Endothelial cell of umbilical vein (primary cell): ENCODE results near the gene CD44.

Experiments used
- CTCF ChIP-seq, 2 donors: IDR thresholded peaks; 1 replicate in 1 of 2; 2 replicates in 1 of 2; pipeline ENCODE4 v1.5.1; 2011; ENCODE audit warnings: low read length in 2 of 2, mild to moderate bottlenecking in 2 of 2, moderate library complexity in 2 of 2, control low read depth in 1 of 2, inconsistent platforms in 1 of 2, low read depth in 1 of 2; ENCODE audit not compliant: insufficient read depth in 1 of 2; ENCODE audit errors: extremely low read depth in 1 of 2
- EZH2 ChIP-seq: IDR thresholded peaks from 2 replicates; pipeline ENCODE4 v1.6.1; 2012; ENCODE audit warnings: borderline replicate concordance, low read depth, mild to moderate bottlenecking, moderate library complexity, low read length, inconsistent platforms; ENCODE audit not compliant: severe bottlenecking
- FOS ChIP-seq: IDR thresholded peaks from 2 replicates; pipeline ENCODE4 v1.6.1; 2011; ENCODE audit warnings: mild to moderate bottlenecking, low read length, moderate library complexity, borderline replicate concordance; ENCODE audit not compliant: insufficient read depth
- JUN ChIP-seq: IDR thresholded peaks from 2 replicates; pipeline ENCODE4 v1.6.1; 2011; ENCODE audit warnings: borderline replicate concordance, low read depth; ENCODE audit not compliant: insufficient read length, insufficient read depth
- POLR2AphosphoS5 ChIP-seq: IDR thresholded peaks from 2 replicates; pipeline ENCODE4 v1.6.1; 2012; ENCODE audit warnings: low read depth, mild to moderate bottlenecking, control low read depth, low read length, moderate library complexity; ENCODE audit not compliant: insufficient read depth
- TF ChIP-seq, protein P1 (sequence below): IDR thresholded peaks from 2 replicates; pipeline ENCODE4 v1.6.1; 2011; ENCODE audit not compliant: insufficient read depth, insufficient read length

DNA sequence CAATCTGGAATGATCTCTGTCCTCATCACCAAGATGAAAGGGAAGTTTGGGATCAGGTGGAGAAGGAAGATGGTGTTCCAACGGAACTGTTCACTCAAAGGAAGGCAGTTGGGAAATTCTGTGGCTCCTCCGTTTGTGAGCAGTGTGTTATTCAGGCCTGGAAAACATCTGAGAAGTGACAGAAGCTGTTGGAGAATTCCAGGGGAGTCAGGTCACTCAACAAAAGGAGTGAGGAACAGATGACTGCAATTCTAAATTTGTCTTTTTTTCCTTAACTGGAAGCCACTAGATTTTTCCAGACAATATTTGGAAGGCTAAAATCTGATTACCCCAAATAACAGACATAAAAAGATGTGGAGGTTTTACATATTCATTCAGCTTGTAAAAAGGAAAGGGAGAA lies 107.8 kb downstream of the CD44 start:
- TF ChIP-seq POLR2AphosphoS5 (no peak), CTCF (IDR thresholded peaks at IDR 0.05; ENCODE audit: extremely low read depth in 1 of 2, insufficient read depth in 1 of 2, low read depth in 1 of 2, low read length in 2 of 2) (no peak), JUN (no peak), EZH2 (no peak), FOS (no peak)
- TF ChIP-seq, protein P1, sequence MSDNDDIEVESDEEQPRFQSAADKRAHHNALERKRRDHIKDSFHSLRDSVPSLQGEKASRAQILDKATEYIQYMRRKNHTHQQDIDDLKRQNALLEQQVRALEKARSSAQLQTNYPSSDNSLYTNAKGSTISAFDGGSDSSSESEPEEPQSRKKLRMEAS: no peak
